ENCODE results near the gene CYGB. TPM values are rescaled to one million over a fixed set of nuclear protein-coding genes. Genes with fewer than 3 reads are reported as not detected.

CYGB gene
- total and polyA plus RNA-seq, 2 of the 13 experiments (the other 11 are each of a cell fraction or from before 2014, with no cell fraction given): 18.9 to 27.1 TPM

DNA sequence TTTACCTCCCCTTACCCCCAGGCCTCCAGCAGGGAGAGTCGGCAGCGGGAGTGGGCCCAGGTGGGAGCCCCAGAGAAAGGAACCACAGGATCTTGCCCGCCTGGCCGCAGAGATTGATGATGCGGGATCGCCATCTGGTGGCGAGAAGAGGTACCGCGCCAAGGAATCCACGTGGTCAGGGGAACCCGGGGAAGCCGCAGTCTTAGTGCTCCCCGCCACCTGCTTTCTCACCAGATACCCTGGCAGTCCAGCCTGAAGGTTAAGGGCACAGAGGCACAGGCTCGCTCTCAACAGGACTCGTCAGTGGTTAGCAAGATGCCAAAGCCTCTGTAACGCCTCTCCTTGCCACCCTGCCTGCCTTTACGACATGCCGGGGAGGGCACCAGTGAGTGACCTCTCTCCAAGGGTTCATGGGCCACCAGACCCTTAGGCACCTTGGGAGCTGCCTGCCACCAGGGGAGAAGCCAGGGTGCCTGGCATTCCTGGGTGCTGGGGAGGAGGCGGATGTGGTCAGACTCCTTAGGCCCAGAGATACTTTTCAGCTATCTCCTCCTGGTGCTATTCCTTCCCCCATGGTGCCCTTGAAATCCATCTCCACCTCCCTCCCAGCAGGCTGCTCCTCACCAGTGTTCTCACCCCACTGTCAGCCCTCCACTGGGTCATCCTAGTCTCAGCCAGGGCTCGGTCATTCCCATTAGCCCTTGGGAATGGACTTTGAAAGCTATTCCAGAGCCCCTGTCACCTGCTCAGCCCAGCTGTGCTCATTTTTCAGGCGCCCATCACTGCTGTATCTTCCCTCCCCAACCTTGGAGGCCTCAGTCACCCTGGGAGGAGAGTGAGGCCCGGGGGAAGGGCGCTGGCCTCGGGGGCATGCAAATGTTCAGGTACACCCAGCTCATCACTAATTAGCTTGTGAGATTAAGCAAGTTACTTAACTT lies 30.8 kb downstream of the CYGB start (continued):
- TF ChIP-seq, protein P1, sequence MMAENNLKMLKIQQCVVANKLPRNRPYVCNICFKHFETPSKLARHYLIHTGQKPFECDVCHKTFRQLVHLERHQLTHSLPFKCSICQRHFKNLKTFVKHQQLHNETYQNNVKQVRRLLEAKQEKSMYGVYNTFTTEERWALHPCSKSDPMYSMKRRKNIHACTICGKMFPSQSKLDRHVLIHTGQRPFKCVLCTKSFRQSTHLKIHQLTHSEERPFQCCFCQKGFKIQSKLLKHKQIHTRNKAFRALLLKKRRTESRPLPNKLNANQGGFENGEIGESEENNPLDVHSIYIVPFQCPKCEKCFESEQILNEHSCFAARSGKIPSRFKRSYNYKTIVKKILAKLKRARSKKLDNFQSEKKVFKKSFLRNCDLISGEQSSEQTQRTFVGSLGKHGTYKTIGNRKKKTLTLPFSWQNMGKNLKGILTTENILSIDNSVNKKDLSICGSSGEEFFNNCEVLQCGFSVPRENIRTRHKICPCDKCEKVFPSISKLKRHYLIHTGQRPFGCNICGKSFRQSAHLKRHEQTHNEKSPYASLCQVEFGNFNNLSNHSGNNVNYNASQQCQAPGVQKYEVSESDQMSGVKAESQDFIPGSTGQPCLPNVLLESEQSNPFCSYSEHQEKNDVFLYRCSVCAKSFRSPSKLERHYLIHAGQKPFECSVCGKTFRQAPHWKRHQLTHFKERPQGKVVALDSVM (CRISPR knock-in tag; IDR thresholded peaks at IDR 0.05): no peak; the same call in 1 of the 2 replicates
- TF ChIP-seq ZNF788 (CRISPR knock-in tag; IDR thresholded peaks at IDR 0.05; ENCODE audit: borderline replicate concordance) (peak; percentile 80; the same call in 1 of the 2 replicates), POLR2AphosphoS5 (IDR thresholded peaks at IDR 0.05; ENCODE audit: low read depth, low read length) (no peak), KMT2A (CRISPR knock-in tag; IDR thresholded peaks at IDR 0.05) (peak; percentile 54; the same call in 1 of the 2 replicates), ZNF101 (CRISPR knock-in tag; IDR thresholded peaks at IDR 0.05; ENCODE audit: borderline replicate concordance, low read depth) (no peak), ZC3H13 (CRISPR knock-in tag; IDR thresholded peaks at IDR 0.05) (no peak), IRF2 (CRISPR knock-in tag; IDR thresholded peaks at IDR 0.05) (peak; percentile 89; the same call in 1 of the 2 replicates), MATR3 (CRISPR knock-in tag; IDR thresholded peaks at IDR 0.05) (no peak), MED1 (CRISPR knock-in tag; IDR thresholded peaks at IDR 0.05) (0 out of 2 replicates have a peak, but pooled peaks have one; percentile 55), AKNA (CRISPR knock-in tag; IDR thresholded peaks at IDR 0.05; ENCODE audit: borderline replicate concordance) (no peak), HMGA1 (CRISPR knock-in tag; conservative IDR thresholded peaks at IDR 0.05) (no peak), FIP1L1 (IDR thresholded peaks at IDR 0.05; ENCODE audit: borderline replicate concordance, insufficient read depth, low read depth, low read length) (no peak), ZNF12 (CRISPR knock-in tag; IDR thresholded peaks at IDR 0.05) (no peak), ZNF232 (CRISPR knock-in tag; IDR thresholded peaks at IDR 0.05; ENCODE audit: borderline replicate concordance) (peak; percentile 58; the same call in 1 of the 2 replicates), ZNF749 (CRISPR knock-in tag; IDR thresholded peaks at IDR 0.05; ENCODE audit: borderline replicate concordance) (no peak), ZNF333 (CRISPR knock-in tag; IDR thresholded peaks at IDR 0.05; ENCODE audit: borderline replicate concordance) (no peak), FOXK1 (CRISPR knock-in tag; IDR thresholded peaks at IDR 0.05; ENCODE audit: borderline replicate concordance, low read depth) (peak; percentile 13; the same call in 1 of the 2 replicates)
- TF ChIP-seq, protein P2, sequence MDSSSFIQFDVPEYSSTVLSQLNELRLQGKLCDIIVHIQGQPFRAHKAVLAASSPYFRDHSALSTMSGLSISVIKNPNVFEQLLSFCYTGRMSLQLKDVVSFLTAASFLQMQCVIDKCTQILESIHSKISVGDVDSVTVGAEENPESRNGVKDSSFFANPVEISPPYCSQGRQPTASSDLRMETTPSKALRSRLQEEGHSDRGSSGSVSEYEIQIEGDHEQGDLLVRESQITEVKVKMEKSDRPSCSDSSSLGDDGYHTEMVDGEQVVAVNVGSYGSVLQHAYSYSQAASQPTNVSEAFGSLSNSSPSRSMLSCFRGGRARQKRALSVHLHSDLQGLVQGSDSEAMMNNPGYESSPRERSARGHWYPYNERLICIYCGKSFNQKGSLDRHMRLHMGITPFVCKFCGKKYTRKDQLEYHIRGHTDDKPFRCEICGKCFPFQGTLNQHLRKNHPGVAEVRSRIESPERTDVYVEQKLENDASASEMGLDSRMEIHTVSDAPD (CRISPR knock-in tag; IDR thresholded peaks at IDR 0.05): no peak; the same call in 1 of the 2 replicates
- TF ChIP-seq, protein P3, sequence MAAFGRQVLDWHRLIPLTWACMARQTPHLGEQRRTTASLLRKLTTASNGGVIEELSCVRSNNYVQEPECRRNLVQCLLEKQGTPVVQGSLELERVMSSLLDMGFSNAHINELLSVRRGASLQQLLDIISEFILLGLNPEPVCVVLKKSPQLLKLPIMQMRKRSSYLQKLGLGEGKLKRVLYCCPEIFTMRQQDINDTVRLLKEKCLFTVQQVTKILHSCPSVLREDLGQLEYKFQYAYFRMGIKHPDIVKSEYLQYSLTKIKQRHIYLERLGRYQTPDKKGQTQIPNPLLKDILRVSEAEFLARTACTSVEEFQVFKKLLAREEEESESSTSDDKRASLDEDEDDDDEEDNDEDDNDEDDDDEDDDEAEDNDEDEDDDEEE (CRISPR knock-in tag; IDR thresholded peaks at IDR 0.05): 0 out of 2 replicates have a peak, but pooled peaks have one; percentile 84
